Amniotic stem cell (primary cell): ENCODE results near the gene PPFIBP2.

Experiments used
- DNase-seq: peaks from one replicate; lab custom pipeline; 2025; lab: John Stamatoyannopoulos, UW

The PPFIBP2 gene

GRCh38 chr11:7603031-7603781 is 89.4 kb downstream of the PPFIBP2 start:
- DNase-seq = no peak

- no peak for DNase-seq
These were observed 90.6 kb downstream of the PPFIBP2 start for GRCh38 chr11:7604331-7604955.

GRCh38 chr11:7605186-7605943 is 91.6 kb downstream of the PPFIBP2 start:
- DNase-seq = no peak

GRCh38 chr11:7606496-7606895 is 92.7 kb downstream of the PPFIBP2 start:
- DNase-seq = no peak

- DNase-seq = no peak
These were observed 95.2 kb downstream of the PPFIBP2 start for GRCh38 chr11:7609015-7609414.

- no peak for DNase-seq
These were observed 95.7 kb downstream of the PPFIBP2 start for GRCh38 chr11:7609521-7609920.

GRCh38 chr11:7610393-7610792 is 96.6 kb downstream of the PPFIBP2 start:
- no peak for DNase-seq

- no peak for DNase-seq
These were observed 97.6 kb downstream of the PPFIBP2 start for GRCh38 chr11:7611411-7611810.

GRCh38 chr11:7612056-7612660 is 98.4 kb downstream of the PPFIBP2 start:
- no peak for DNase-seq

- DNase-seq = no peak
These were observed 99.0 kb downstream of the PPFIBP2 start for GRCh38 chr11:7612661-7613393.

GRCh38 chr11:7613394-7613720 is 99.6 kb downstream of the PPFIBP2 start:
- no peak for DNase-seq

GRCh38 chr11:7614656-7615055 is 100.9 kb downstream of the PPFIBP2 start:
- no peak for DNase-seq

- no peak for DNase-seq
These were observed 103.2 kb downstream of the PPFIBP2 start for GRCh38 chr11:7617032-7617431.

GRCh38 chr11:7619322-7619721 is 105.5 kb downstream of the PPFIBP2 start:
- no peak for DNase-seq

- no peak for DNase-seq
These were observed 107.3 kb downstream of the PPFIBP2 start for GRCh38 chr11:7621090-7621489.

- no peak for DNase-seq
These were observed 107.8 kb downstream of the PPFIBP2 start for GRCh38 chr11:7621554-7621953.

- DNase-seq = no peak
These were observed 108.9 kb downstream of the PPFIBP2 start for GRCh38 chr11:7622721-7623120.

- no peak for DNase-seq
These were observed 114.9 kb downstream of the PPFIBP2 start for GRCh38 chr11:7628660-7629059.

GRCh38 chr11:7630002-7630401 is 116.2 kb downstream of the PPFIBP2 start:
- DNase-seq = no peak

- no peak for DNase-seq
These were observed 118.4 kb downstream of the PPFIBP2 start for GRCh38 chr11:7632211-7632610.

- DNase-seq = no peak
These were observed 121.3 kb downstream of the PPFIBP2 start for GRCh38 chr11:7635137-7635536.

- DNase-seq = no peak
These were observed 121.9 kb downstream of the PPFIBP2 start for GRCh38 chr11:7635708-7636107.
